GM19193 (cell line): ENCODE measurements around the gene DMKN.

ENCODE experiments used
- POLR2A ChIP-seq: IDR thresholded peaks from 4 replicates; pipeline ENCODE4 v1.6.1; 2011; ENCODE audit not compliant: insufficient read depth, insufficient read length; ENCODE audit errors: extremely low read depth

The DMKN gene, protein sequence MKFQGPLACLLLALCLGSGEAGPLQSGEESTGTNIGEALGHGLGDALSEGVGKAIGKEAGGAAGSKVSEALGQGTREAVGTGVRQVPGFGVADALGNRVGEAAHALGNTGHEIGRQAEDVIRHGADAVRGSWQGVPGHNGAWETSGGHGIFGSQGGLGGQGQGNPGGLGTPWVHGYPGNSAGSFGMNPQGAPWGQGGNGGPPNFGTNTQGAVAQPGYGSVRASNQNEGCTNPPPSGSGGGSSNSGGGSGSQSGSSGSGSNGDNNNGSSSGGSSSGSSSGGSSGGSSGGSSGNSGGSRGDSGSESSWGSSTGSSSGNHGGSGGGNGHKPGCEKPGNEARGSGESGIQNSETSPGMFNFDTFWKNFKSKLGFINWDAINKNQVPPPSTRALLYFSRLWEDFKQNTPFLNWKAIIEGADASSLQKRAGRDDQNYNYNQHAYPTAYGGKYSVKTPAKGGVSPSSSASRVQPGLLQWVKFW

DNA sequence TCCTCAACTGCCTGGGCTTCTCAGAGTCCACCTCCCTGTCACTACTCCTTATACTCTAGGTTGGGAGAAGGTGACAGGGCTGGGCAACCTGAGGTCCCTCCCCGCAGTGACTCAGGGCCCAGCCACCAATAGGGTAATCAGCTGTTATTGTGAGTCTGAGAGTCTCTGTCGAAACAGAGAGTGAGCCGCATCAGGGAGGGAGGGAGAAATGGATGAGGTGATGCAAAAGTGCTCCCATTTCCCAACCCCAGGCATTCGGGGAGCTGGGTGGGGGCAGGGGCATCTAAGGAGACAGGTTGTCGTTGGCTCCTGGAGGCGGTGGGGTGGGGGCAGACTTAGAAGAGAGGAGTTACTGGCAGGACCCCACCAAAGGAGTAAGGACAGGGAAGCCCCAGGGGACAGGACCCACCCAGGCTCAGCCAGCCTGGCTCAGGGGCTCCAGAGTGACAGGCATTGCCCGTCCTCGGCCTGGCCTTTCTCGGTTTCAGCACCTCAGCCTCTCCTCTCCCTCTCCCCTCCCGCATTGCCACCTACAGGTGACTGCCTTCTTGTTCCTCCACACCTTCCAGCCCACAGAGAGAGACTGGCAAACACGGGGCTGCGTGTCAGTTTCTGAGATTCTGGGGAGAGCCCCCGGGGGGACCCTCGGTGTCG lies at the start of gene DMKN:
Gene DMKN, minus strand, starts transcription at position 22 of the 654 bp plus-strand sequence. CDS start 174 bp downstream, outside the sequence.
- TF ChIP-seq POLR2A = no peak

DNA sequence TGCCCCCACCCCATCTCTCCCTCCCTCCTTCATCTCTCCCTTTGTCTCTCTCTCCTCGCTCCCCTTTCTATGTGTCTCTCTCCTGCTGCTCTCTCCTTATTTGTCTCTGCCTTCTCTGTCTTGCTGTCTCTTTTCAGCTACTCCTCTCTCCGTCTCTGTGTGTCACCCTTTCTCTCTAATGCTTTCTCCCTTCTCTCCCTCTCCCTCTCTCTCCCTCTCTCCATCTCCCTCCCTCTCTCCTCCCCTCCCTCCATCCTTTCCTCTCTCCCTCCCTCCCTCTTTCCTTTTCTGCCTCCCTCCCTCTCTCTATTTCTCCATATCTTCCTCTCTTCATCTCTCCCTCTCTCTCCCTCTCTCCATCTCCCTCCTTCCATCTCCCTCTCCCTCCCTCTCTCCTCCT lies 49.3 kb upstream of the DMKN start:
- TF ChIP-seq POLR2A = no peak

DNA sequence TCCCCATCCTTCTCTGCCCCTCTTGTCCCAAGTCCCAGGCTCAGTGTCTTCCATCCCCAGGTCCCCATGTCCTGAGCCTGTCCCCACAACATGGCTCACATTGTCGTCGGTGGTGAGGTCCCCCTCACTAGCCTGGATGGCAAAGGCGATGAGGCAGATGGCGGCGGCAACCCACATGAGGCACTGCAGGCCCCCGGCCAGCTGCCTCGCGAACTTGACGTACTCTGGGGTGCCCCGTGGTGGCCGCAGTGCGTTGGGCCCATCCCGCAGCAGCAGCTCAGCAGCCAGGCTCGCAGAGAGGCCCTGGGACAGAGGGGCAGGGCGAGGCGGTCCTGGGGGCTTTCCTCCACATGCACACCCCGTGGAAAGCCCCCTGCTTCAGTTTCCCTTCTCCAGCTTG lies 48.9 kb upstream of the DMKN start:
- TF ChIP-seq POLR2A = no peak

DNA sequence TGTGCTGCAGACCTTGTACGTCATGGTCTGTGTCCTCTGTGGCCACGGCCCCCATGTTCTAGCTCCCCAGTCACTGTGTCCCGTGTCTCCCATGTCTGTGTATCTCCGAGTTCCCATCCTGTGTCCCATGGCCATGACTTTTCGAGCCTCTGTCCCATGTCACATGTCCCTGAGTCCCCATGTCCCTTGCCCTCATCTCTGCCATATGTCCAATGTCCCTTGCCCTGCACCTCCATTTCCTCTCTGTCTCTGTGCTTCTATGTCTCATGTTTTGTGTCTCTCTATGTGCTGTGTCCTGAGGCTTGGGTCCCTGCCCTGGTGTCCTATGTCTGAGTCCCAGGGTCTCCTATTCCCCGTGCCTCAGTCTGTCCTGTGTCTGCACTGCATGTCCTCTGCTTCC lies 48.0 kb upstream of the DMKN start:
- no peak for TF ChIP-seq POLR2A

DNA sequence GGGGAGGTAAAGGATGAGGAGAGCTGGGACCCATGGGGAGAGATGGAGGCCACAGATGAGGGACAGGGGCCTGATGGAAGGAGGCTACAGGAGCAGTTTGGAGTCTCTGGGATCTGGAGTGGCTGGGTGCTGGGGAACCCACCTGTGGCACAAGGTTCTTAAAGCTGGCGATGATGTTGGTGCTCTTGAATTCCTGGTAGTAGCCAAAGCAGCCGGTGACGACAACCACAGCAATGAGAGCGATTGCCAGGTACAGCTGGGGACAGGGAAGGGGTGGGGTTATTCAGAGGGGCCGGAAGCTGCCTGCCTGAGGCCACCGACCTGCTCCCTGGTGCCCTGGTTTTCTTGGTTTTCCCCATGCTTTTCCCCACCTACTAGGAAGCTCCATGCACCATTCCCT lies 47.2 kb upstream of the DMKN start:
- TF ChIP-seq POLR2A = no peak

DNA sequence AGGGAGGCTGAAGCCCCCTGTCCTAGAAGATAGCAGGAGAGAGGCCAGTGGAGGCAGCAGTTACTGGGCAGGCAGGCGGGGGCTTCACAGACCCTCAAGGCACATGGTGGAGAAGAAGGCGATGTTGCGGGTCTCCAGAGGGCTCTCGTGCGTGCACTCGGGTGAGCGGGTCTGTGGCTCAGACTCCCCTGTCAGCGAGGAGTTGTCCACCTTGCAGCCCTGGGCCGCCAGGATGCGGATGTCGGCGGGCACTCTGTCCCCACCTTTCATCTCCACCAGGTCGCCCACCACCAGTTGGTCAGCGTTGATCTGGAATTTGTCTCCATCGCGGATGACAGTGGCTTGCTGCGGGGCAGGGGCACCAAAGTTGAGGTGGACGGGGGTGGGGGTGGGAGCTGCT lies 46.8 kb upstream of the DMKN start:
- no peak for TF ChIP-seq POLR2A

DNA sequence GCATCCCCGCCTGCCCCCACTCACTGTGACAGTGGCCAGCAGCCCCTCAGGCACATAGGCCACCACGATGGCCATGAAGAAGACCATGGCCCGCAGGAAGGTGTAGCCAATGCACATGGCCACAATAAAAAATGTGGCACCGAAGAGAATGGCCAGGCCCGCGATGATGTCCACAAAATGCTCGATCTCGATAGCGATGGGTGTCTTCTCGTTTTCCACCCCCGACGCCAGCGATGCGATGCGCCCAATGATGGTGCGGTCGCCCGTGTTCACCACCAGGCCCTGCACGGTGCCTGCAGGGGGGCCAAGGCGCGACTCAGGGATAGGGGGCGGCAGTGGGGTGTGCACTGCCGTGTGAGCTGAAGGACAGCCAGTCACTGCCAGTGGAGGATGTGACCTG lies 46.3 kb upstream of the DMKN start:
- TF ChIP-seq POLR2A = no peak

DNA sequence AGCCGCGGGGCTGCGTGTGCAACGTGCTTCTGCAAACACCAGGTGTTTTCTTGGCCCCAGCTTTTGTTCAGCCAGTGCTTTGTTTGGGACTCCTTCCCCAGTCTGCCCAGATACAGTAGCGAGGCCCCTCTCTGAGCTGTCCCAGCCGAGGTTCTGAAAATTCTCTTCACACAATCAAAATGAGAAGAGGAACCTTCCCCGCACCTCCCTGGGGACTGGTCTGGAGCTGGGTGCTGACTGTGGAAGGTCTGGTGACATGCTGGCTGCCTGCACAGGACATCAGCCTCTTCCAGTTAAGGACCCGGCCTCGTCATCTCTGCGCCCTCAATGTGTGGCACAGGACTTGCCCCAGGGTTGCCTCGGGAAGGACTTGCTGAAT lies 45.8 kb upstream of the DMKN start:
- no peak for TF ChIP-seq POLR2A

DNA sequence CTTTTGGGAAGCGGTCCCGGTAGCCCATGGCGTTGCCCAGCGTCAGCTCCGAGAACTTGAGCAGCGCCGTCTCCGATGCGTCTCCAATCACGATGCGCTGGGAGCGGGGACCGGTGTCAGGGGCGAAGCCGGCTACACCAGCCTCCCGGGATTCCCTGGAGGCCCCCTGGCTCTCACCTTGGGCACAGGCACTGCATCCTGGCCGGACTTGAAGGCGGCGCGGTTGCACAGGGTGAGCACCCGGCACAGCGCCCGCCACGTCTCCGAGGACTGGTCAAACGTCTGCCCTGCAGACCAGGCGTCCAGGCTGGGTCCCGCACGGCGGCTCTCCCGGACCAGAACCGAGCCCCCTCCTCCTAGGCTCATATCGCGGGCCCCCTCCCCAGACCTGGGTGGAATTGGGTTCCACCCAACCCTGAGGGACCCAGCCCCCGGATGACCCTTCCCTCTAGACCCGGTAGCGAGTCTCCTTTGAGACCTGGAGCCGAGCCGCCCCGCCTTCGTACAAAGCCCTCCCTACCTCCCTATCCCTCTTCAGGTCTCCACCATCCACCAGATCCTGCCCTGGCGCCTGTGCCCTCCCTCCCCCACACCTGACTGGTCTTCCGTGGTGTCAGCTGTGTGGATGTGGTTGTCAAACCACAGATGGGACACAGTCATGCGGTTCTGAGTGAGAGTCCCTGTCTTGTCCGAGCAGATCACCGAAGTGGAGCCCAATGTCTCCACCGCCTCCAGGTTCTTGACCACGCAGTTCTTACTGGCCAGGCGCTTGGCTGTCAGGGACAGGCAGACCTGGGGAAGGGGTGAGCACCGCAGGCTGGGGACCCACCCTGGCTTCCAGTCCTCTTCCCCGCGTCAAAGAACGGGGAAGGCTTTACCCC lies 45.2 kb upstream of the DMKN start:
- TF ChIP-seq POLR2A = no peak

DNA sequence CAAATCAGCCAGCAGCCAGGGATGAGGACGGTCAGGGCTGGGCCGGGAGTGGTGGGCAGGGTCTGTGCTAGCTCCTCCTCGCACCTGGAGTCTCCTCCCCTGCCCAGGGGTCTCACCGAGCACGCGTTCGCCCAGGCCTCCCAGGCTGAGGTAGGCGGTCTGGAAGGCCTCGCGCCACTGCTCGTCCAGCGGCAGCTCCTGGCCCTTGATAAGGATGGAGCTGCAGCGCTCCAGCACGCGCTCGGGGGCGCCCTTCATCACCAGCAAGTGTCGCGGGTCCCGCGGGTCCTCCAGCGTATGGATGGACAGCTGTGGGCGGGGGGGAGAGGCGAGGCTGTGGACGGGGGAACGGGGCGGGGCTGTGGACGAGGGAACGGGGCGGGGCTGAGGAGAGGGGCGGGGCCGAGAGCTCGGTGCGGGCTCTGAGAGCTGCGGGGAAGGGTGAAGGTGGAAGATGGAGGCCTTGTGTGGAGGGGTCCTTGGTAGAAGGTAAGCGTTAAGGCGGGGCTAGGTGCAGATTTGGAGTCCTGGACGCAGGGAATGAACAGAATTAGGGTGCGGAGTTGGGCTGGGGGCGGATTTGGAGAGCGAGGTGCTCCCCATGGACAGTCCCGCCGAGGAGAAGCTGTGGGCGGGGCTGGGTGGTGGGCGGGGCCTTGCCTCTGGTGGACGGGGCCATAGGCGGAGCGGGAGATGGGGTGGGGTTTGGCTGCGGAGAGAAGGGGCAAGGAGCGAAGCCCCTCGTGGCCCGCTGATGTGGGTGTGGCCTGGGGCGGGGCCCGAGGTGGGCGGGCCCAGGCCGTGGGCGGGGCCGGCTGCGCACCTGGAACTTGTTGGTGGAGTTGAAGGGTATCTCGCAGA lies 44.3 kb upstream of the DMKN start:
- no peak for TF ChIP-seq POLR2A

DNA sequence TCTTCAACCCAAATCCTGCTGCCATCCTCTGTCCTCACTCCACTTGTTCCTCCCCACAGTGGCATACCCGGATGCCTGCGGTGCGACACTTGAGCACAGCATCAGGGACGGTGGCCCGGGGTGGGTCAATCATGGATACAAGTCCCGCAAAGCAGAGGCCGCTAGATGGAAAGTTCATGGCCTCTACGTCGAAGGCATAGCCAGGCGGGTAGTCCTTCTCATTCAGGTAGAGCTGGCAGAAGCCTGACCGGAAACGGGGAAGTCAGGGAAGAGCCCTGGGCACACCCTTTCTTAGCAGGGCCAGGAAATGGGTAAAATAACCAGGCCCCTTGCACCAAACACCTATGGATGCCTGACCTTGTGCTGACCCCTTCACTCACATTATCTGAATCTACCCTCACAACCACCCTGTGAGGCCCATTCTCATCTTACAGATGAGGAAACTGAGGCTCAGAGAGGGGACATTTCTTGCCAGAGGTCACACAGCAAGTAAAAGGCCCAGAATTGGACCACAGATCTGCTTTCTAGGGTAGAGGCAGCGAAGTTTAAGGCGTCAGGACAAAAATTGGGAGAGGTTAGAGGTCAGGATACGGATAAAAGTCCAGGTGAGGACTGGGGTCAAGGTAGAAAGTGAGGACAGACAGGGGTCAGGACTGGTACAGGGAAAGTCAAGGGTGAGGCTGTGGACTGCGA lies 43.5 kb upstream of the DMKN start:
- TF ChIP-seq POLR2A = no peak

DNA sequence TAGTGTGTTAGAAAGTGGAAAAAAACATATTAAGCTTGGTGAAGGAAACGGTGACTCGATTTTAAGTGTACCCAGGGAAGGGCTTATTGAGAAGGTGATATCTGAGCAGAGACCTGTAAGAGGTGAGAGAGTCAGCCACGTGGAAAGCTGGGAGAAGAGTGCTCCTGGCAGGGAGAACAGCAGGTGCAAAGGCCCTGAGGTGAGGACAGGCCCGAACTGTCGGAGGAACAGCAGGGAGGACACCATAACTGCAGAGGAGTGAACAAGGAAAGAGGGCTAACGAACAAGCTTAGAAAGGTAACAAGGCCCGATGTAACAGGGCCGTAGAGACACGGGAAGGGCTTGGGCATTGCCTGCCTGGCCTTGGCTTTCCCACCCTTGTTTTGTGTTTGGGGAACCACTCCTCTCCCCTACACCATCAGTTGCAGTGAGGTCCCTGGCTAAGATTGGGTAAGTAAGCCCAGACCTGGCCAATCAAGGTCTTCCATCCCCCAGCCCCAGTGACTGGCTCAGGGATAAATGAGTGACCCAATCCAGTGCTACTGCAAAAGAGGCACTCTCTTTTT lies 42.7 kb upstream of the DMKN start:
- no peak for TF ChIP-seq POLR2A

DNA sequence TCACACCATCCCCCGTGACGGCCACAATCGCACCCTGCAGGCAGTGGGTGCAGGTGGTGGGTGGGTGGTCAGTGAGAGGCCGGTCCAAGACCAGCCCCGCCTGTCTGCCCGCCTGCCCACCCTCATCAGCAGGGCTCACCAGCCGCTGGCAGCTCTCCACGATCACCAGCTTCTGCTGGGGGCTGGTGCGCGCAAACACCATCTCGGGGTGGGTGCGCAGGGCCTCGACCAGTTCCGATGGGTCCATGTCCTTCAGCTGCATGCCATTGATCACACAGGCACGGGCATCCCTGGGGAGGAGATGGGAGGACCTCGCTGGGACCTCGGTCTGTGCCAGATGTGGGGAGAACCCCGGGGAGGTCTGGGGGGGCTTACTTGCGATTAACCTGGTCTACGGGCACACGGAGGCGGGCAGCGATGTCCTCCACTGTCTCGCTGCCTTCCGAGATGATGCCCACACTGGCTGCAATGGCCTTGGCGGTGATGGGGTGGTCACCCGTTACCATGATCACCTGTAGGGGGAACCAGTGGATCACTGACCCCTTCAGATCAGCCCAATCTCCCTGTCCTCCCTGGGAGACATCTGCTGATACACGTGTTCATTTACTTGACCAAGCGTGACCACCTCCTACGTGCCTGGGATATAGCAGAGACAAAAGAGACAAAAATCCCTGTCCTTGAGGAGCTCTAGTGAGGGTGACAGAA lies 42.0 kb upstream of the DMKN start:
- no peak for TF ChIP-seq POLR2A
